NCI-H1436 (cell line): ENCODE measurements around the gene SPATA31A6.
"Not testable (repeated sequence)": the region's sequence is repeated elsewhere in the genome, so short reads cannot be mapped to it uniquely, and the experiment has no call there.

Experiments used
- DNase-seq: peaks from one replicate; lab custom pipeline; 2025; lab: John Stamatoyannopoulos, UW

SPATA31A6 gene

GRCh38 chr9:42183359-42183758 is at the start of gene SPATA31A6:
Gene SPATA31A6 (plus strand): TSS chr9:42183659. CDS start chr9:42183688, 29 bp downstream.
- not testable (repeated sequence) for DNase-seq

GRCh38 chr9:42160299-42160698 is 23.2 kb upstream of the SPATA31A6 start:
- not testable (repeated sequence) for DNase-seq

GRCh38 chr9:42219861-42220260 is 36.4 kb downstream of the SPATA31A6 start:
- DNase-seq = not testable (repeated sequence)

- not testable (repeated sequence) for DNase-seq
Measured at GRCh38 chr9:42223230-42223629, 39.8 kb downstream of the SPATA31A6 start.

GRCh38 chr9:42233031-42233430 is 49.6 kb downstream of the SPATA31A6 start:
- DNase-seq = not testable (repeated sequence)

GRCh38 chr9:42234610-42235009 is 51.2 kb downstream of the SPATA31A6 start:
- not testable (repeated sequence) for DNase-seq

GRCh38 chr9:42235352-42235991 is 52.0 kb downstream of the SPATA31A6 start:
- not testable (repeated sequence) for DNase-seq

- DNase-seq = not testable (repeated sequence)
Measured at GRCh38 chr9:42236097-42236496, 52.6 kb downstream of the SPATA31A6 start.

GRCh38 chr9:42237381-42237780 is 53.9 kb downstream of the SPATA31A6 start:
- DNase-seq = not testable (repeated sequence)

- DNase-seq = not testable (repeated sequence)
Measured at GRCh38 chr9:42238862-42239261, 55.4 kb downstream of the SPATA31A6 start.
